ENCODE measurements around the gene CD37. TPM values are rescaled to one million over a fixed set of nuclear protein-coding genes. Genes with fewer than 3 reads are reported as not detected.
A peak's percentile ranks its signal among the peaks of the same experiment; 100 is the strongest.
"Not testable (repeated sequence)": the region's sequence is repeated elsewhere in the genome, so short reads cannot be mapped to it uniquely, and the experiment has no call there.

CD37 gene
- total and polyA plus RNA-seq, 2 donors = 31.6 to 78.4 TPM

DNA sequence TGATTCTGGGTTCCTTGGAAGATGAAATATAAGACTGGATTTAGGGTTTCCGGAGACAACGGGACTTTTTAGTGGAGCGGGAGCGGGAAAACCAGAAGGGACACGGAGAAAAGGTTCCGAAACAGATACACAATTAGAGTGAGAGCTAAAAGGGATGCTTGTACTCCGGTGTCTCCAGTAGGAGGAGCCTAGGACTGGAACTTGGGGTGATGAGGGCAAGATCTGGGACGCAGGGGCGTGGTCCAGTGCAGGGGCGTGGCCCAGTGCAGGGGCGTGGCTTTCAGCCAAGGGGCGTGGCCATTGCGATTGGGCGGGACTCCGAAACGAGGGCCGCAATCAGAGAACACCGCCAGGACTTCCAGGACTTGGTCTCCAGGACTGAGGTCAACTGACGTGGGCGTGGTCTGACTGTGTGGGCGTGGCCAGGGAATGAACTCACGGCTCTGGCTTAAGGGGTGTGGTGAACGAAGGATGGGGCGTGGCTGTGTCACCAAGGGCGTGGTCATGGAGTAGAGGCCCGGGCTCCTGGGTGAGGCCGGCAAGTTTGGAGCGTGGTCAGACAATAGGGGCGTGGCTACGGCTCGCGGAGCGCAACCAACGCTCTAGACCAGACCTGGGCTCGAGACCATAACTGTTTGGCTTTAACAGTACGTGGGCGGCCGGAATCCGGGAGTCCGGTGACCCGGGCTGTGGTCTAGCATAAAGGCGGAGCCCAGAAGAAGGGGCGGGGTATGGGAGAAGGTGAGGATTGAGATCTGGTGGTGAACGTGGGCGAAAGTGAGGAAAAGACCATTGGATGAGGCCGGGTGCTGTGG, 28.3 kb downstream of the CD37 start, which contains the start of gene DKKL1:
TSS of gene DKKL1 (plus strand) at position 610 of the 815 bp plus-strand sequence. CDS start at position 732, 122 bp downstream.
- Histone ChIP-seq H3K36me3 (ENCODE audit: control insufficient read depth in 2 of 2, insufficient read depth in 2 of 2, low read length in 1 of 2) (no peaks in the 10 kb centered on the region), H3K4me1 (ENCODE audit: control insufficient read depth in 2 of 2, insufficient read depth in 2 of 2, low read length in 2 of 2) (peaks cover 0 to 19% of the 10 kb centered on the region in 2 donors), H3K27me3 (ENCODE audit: control insufficient read depth in 2 of 2, insufficient read depth in 1 of 2, low read length in 1 of 2) (peaks cover 41 to 80% of the 10 kb centered on the region in 2 donors), H3K4me3 (ENCODE audit: low read length in 2 of 2) (no peak within 1 kb of the TSS), H3K9me3 (ENCODE audit: control insufficient read depth in 2 of 2, insufficient read depth in 1 of 2, low read length in 1 of 2) (peaks cover 4 to 8% of the 10 kb centered on the region in 2 donors), H3K27ac (ENCODE audit: low read depth in 1 of 2, low read length in 1 of 2) (peak within 1 kb of the TSS in 1 of 2 donors; percentile 33)
- WGBS = 5% methylated on average over 46 of the region's 46 CpGs
- DNase-seq (ENCODE audit: low read depth in 6 of 9, low spot score in 9 of 9) = peak in 3 of 9 donors; percentile 17 to 36 (median 24)

DNA sequence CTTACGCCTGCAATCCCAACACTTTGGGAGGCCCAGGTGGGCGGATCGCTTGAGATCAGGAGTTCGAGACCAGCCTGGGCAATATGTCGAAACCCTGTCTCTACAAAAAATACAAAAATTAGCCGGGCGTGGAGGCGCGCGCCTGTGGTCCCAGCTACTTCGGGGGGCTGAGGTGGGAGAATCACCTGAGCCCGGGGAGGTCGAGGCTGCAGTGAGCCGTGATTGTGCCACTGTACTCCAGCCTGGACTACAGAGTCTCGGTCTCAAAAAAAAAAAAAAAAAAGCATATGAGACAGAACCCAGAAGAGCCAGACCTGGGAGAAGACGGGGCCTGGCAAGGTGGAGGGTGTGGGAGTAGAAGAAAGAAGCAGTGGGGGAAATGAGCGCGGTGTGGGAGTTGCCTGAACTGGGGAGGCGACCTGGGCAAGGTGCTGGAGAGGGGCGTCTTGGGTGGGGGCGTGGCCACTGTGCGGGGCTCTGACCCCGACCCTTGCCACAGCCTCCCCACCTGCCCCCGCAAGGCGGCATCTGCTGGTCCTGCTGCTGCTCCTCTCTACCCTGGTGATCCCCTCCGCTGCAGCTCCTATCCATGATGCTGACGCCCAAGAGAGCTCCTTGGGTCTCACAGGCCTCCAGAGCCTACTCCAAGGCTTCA, 29.0 kb downstream of the CD37 start:
- no peak for DNase-seq (ENCODE audit: low read depth in 6 of 9, low spot score in 9 of 9)
- H3K36me3 ChIP-seq (ENCODE audit: control insufficient read depth in 2 of 2, insufficient read depth in 2 of 2, low read length in 1 of 2) = no peaks in the 10 kb centered on the region
- H3K9me3 ChIP-seq (ENCODE audit: control insufficient read depth in 2 of 2, insufficient read depth in 1 of 2, low read length in 1 of 2) = peaks cover 4 to 9% of the 10 kb centered on the region in 2 donors
- H3K4me1 ChIP-seq (ENCODE audit: control insufficient read depth in 2 of 2, insufficient read depth in 2 of 2, low read length in 2 of 2) = peaks cover 0 to 19% of the 10 kb centered on the region in 2 donors
- no peak overlapping the region for H3K27ac ChIP-seq (ENCODE audit: low read depth in 1 of 2, low read length in 1 of 2)
- H3K27me3 ChIP-seq (ENCODE audit: control insufficient read depth in 2 of 2, insufficient read depth in 1 of 2, low read length in 1 of 2) = peaks cover 41 to 76% of the 10 kb centered on the region in 2 donors
- no peak overlapping the region for H3K4me3 ChIP-seq (ENCODE audit: low read length in 2 of 2)
- 71% methylated on average over 27 of the region's 27 CpGs for WGBS

DNA sequence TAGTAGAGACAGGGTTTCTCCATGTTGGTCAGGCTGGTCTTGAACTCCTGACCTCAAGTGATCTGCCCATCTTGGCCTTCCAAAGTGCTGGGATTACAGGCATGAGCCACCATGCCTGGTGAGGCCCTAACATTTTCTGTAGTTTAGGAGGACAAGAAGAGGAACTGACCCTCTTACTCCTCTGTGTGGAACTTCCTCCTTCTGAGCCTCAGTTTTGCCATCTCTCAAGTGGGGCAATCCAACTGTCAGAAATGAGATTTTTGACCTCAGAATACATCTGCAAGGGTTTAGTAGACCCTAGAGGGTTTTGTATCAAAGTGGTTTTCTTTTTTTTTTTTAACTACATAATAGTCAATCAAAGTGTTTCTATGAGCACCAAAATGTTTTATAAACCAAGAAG, 30.9 kb downstream of the CD37 start:
- Histone ChIP-seq H3K27ac (ENCODE audit: low read depth in 1 of 2, low read length in 1 of 2) (no peak overlapping the region), H3K9me3 (ENCODE audit: control insufficient read depth in 2 of 2, insufficient read depth in 1 of 2, low read length in 1 of 2) (peaks cover 8 to 20% of the 10 kb centered on the region in 2 donors), H3K27me3 (ENCODE audit: control insufficient read depth in 2 of 2, insufficient read depth in 1 of 2, low read length in 1 of 2) (peaks cover 34 to 60% of the 10 kb centered on the region in 2 donors), H3K36me3 (ENCODE audit: control insufficient read depth in 2 of 2, insufficient read depth in 2 of 2, low read length in 1 of 2) (no peaks in the 10 kb centered on the region), H3K4me3 (ENCODE audit: low read length in 2 of 2) (no peak overlapping the region), H3K4me1 (ENCODE audit: control insufficient read depth in 2 of 2, insufficient read depth in 2 of 2, low read length in 2 of 2) (peaks cover 0 to 19% of the 10 kb centered on the region in 2 donors)
- DNase-seq (ENCODE audit: low read depth in 6 of 9, low spot score in 9 of 9) = no peak

DNA sequence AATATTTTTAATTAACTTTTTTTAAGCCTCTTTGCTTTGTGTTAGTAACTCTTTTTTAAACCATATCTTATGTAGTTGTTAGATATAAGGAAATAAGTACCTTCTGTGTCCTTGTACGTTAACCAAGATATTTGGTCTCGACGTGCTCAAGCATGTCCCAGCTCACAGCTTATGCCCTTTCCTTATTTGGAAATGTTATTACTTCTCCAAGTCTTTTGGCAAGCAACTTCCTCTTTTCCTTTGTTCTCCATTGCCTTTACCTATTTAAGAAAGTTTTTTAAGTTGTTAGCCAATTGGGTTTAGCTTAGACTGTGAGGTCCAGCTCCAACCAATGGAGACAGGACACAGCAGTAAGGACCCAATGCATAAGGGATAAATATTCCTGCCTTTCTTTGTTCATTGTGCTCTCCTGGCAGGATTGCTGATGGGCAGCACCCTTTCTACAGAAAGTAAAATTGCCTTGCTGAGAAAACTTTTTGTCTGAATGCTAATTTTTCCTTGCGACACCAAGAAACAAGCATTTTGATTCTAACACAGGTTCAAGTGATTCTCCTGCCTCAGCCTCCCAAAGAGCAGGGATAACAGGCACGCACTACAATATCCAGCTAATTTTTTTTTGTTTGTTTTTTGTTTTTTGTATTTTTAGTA, 33.6 kb downstream of the CD37 start:
- no peak for DNase-seq (ENCODE audit: low read depth in 6 of 9, low spot score in 9 of 9)
- H3K36me3 ChIP-seq (ENCODE audit: control insufficient read depth in 2 of 2, insufficient read depth in 2 of 2, low read length in 1 of 2) = no peaks in the 10 kb centered on the region
- peaks cover 0 to under 1% of the 10 kb centered on the region in 2 donors for H3K4me1 ChIP-seq (ENCODE audit: control insufficient read depth in 2 of 2, insufficient read depth in 2 of 2, low read length in 2 of 2)
- peaks cover 4 to 14% of the 10 kb centered on the region in 2 donors for H3K9me3 ChIP-seq (ENCODE audit: control insufficient read depth in 2 of 2, insufficient read depth in 1 of 2, low read length in 1 of 2)
- H3K27ac ChIP-seq (ENCODE audit: low read depth in 1 of 2, low read length in 1 of 2) = no peak overlapping the region
- H3K27me3 ChIP-seq (ENCODE audit: control insufficient read depth in 2 of 2, insufficient read depth in 1 of 2, low read length in 1 of 2) = peaks cover 10 to 33% of the 10 kb centered on the region in 2 donors
- H3K4me3 ChIP-seq (ENCODE audit: low read length in 2 of 2) = no peak overlapping the region
- WGBS = 77% methylated on average over 5 of the region's 5 CpGs

DNA sequence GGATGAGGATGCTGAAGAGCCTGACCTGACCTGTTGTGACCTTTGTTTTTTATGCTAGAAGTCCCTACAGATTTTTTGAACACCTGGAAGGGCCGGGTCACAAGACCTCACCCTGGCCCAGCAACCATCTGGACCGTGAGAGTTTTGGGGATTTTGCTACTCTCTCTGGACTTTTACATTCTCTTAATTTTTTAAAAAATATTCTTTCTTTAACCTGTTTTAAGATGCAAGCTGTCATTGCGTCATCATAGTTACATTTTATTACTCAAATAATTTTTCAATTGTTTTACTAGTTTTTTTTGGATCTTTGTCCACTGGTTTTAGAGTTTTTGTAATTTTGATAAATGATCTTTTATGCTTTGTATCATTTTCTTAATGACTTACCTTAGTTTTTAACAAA, 36.0 kb downstream of the CD37 start:
- no peak overlapping the region for H3K27ac ChIP-seq (ENCODE audit: low read depth in 1 of 2, low read length in 1 of 2)
- WGBS = 93% methylated on average over 3 of the region's 3 CpGs
- H3K27me3 ChIP-seq (ENCODE audit: control insufficient read depth in 2 of 2, insufficient read depth in 1 of 2, low read length in 1 of 2) = peaks cover 0 to 13% of the 10 kb centered on the region in 2 donors
- H3K4me3 ChIP-seq (ENCODE audit: low read length in 2 of 2) = no peak overlapping the region
- peaks cover 4 to 14% of the 10 kb centered on the region in 2 donors for H3K9me3 ChIP-seq (ENCODE audit: control insufficient read depth in 2 of 2, insufficient read depth in 1 of 2, low read length in 1 of 2)
- H3K36me3 ChIP-seq (ENCODE audit: control insufficient read depth in 2 of 2, insufficient read depth in 2 of 2, low read length in 1 of 2) = no peaks in the 10 kb centered on the region
- DNase-seq (ENCODE audit: low read depth in 6 of 9, low spot score in 9 of 9) = no peak
- no peaks in the 10 kb centered on the region for H3K4me1 ChIP-seq (ENCODE audit: control insufficient read depth in 2 of 2, insufficient read depth in 2 of 2, low read length in 2 of 2)

DNA sequence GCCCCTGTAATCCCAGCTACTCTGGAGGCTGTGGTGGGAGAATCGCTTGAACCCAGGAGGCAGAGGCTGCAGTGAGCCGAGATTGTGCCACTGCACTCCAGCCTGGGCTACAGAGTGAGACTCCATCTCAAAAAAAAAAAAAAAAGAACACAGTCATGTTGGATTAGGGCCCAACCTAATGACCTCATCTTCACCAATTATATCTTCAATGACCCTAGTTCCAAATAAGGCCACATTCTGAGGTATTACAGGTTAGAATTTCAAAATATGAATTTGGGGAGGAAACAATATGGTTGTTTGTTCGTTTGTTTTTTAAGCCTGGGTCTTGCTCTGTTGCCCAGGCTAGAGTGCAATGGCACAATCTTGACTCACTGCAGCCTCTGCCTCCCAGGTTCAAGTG, 38.0 kb downstream of the CD37 start:
- WGBS = 93% methylated on average over 3 of the region's 3 CpGs
- DNase-seq (ENCODE audit: low read depth in 6 of 9, low spot score in 9 of 9); H3K36me3 ChIP-seq (ENCODE audit: control insufficient read depth in 2 of 2, insufficient read depth in 2 of 2, low read length in 1 of 2); H3K27ac ChIP-seq (ENCODE audit: low read depth in 1 of 2, low read length in 1 of 2); H3K4me3 ChIP-seq (ENCODE audit: low read length in 2 of 2); H3K27me3 ChIP-seq (ENCODE audit: control insufficient read depth in 2 of 2, insufficient read depth in 1 of 2, low read length in 1 of 2); H3K4me1 ChIP-seq (ENCODE audit: control insufficient read depth in 2 of 2, insufficient read depth in 2 of 2, low read length in 2 of 2): not testable (repeated sequence)
- H3K9me3 ChIP-seq (ENCODE audit: control insufficient read depth in 2 of 2, insufficient read depth in 1 of 2, low read length in 1 of 2) = peaks cover 4 to 14% of the 10 kb centered on the region in 2 donors

DNA sequence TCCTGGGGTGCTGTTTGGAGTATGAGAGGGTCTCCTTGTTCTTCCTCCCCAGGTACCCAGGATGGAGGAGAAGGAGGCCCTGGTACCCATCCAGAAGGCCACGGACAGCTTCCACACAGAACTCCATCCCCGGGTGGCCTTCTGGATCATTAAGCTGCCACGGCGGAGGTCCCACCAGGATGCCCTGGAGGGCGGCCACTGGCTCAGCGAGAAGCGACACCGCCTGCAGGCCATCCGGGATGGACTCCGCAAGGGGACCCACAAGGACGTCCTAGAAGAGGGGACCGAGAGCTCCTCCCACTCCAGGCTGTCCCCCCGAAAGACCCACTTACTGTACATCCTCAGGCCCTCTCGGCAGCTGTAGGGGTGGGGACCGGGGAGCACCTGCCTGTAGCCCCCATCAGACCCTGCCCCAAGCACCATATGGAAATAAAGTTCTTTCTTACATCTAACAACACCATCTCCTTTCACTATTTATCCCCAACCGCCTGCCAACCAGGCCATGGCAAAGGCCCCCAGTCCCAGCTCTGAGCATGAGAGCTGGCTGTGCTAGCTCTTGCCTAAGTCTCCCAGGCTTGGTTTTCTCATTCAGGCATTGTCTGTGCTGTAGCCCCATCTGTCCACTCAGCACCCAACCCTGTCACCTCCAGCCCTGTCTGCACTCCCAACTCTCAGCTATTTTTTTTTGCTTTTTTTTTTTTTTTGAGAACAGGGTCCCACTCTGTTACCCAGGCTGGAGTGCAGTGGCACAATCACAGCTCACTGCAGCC, 39.6 kb downstream of the CD37 start:
- H3K36me3 ChIP-seq (ENCODE audit: control insufficient read depth in 2 of 2, insufficient read depth in 2 of 2, low read length in 1 of 2) = no peaks in the 10 kb centered on the region
- H3K27ac ChIP-seq (ENCODE audit: low read depth in 1 of 2, low read length in 1 of 2) = no peak overlapping the region
- no peaks in the 10 kb centered on the region for H3K4me1 ChIP-seq (ENCODE audit: control insufficient read depth in 2 of 2, insufficient read depth in 2 of 2, low read length in 2 of 2)
- no peak overlapping the region for H3K4me3 ChIP-seq (ENCODE audit: low read length in 2 of 2)
- 94% methylated on average over 16 of the region's 16 CpGs for WGBS
- DNase-seq (ENCODE audit: low read depth in 6 of 9, low spot score in 9 of 9) = no peak
- H3K27me3 ChIP-seq (ENCODE audit: control insufficient read depth in 2 of 2, insufficient read depth in 1 of 2, low read length in 1 of 2) = peaks cover 0 to 7% of the 10 kb centered on the region in 2 donors
- peaks cover under 1 to 7% of the 10 kb centered on the region in 2 donors for H3K9me3 ChIP-seq (ENCODE audit: control insufficient read depth in 2 of 2, insufficient read depth in 1 of 2, low read length in 1 of 2)

DNA sequence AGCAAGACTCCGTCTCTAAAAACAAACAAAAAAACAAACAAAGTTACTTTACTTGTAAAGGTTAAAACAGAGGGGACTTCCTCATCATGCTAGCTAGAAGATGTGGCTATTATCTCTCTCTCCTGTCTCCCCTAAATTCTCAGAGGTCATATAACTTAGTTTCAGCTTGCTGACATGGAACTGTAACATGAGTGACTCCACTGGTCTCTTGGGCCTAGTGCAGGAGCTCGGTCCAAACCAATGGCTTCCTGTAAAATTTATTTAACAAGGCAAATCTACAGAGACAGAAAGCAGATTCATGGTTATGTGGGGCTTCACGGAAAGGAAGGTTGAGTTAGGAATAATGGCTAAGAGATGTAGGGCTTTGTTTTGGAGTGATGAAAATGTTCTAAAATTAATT, 43.3 kb downstream of the CD37 start:
- 77% methylated on average over 3 of the region's 3 CpGs for WGBS
- H3K36me3 ChIP-seq (ENCODE audit: control insufficient read depth in 2 of 2, insufficient read depth in 2 of 2, low read length in 1 of 2) = no peaks in the 10 kb centered on the region
- no peak overlapping the region for H3K27ac ChIP-seq (ENCODE audit: low read depth in 1 of 2, low read length in 1 of 2)
- H3K4me1 ChIP-seq (ENCODE audit: control insufficient read depth in 2 of 2, insufficient read depth in 2 of 2, low read length in 2 of 2) = no peaks in the 10 kb centered on the region
- peaks cover 0 to 7% of the 10 kb centered on the region in 2 donors for H3K27me3 ChIP-seq (ENCODE audit: control insufficient read depth in 2 of 2, insufficient read depth in 1 of 2, low read length in 1 of 2)
- H3K9me3 ChIP-seq (ENCODE audit: control insufficient read depth in 2 of 2, insufficient read depth in 1 of 2, low read length in 1 of 2) = no peaks in the 10 kb centered on the region
- H3K4me3 ChIP-seq (ENCODE audit: low read length in 2 of 2) = no peak overlapping the region
- DNase-seq (ENCODE audit: low read depth in 6 of 9, low spot score in 9 of 9) = no peak
